ENCODE data around the gene WNK3.

GRCh38 chrX:54173791-54174190 lies 184.1 kb downstream of the WNK3 start:
- TF ChIP-seq CTCF (IDR thresholded peaks at IDR 0.05): no peak
- no peak for TF ChIP-seq POLR2A (IDR thresholded peaks at IDR 0.05)

All from adrenal gland (tissue), 5 donors.